ENCODE results near the gene CADM3. TPM values are rescaled to one million over a fixed set of nuclear protein-coding genes. Genes with fewer than 3 reads are reported as not detected.
A peak's percentile ranks its signal among the peaks of the same experiment; 100 is the strongest.

CADM3 gene
- total and polyA plus RNA-seq, 9 of the 15 experiments (the other 6 are each of a cell fraction or from before 2014, with no cell fraction given), result 0.04 TPM; not detected in 8

- 0 out of 4 replicates have a peak, but pooled peaks of 1 of the 2 experiments have one; percentile 57 for TF ChIP-seq FOXA3 (CRISPR knock-in tag; conservative IDR thresholded peaks at IDR 0.05 in 1 of 2, IDR thresholded peaks at IDR 0.05 in 1 of 2)
- TF ChIP-seq SMAD3 (CRISPR knock-in tag; conservative IDR thresholded peaks at IDR 0.05), result peak; percentile 58; the same call in 1 of the 2 replicates
- TF ChIP-seq MBD1 (CRISPR knock-in tag; IDR thresholded peaks at IDR 0.05), result no peak
- TF ChIP-seq PTBP1 (IDR thresholded peaks at IDR 0.05; ENCODE audit: low read depth, low read length), result no peak
- no peak for TF ChIP-seq ERF (CRISPR knock-in tag; IDR thresholded peaks at IDR 0.05)
- no peak for TF ChIP-seq MEF2A (IDR thresholded peaks at IDR 0.05; ENCODE audit: control insufficient read depth, low read depth, low read length)
- TF ChIP-seq XRCC4 (IDR thresholded peaks at IDR 0.05; ENCODE audit: extremely low read depth, insufficient read depth, insufficient read length), result no peak
- TF ChIP-seq JUN (IDR thresholded peaks at IDR 0.05; ENCODE audit: borderline replicate concordance, low read depth, low read length), result 0 out of 2 replicates have a peak, but pooled peaks have one; percentile 18
- no peak for TF ChIP-seq JUN (CRISPR knock-in tag; IDR thresholded peaks at IDR 0.05; ENCODE audit: borderline replicate concordance)
- TF ChIP-seq NFYB (IDR thresholded peaks at IDR 0.05; ENCODE audit: extremely low read depth, insufficient read length), result no peak
- no peak for TF ChIP-seq KLF16 (IDR thresholded peaks at IDR 0.05)
- TF ChIP-seq ZNF311 (CRISPR knock-in tag; IDR thresholded peaks at IDR 0.05), result peak; percentile 76; the same call in 1 of the 2 replicates
- no peak for TF ChIP-seq KAT7 (CRISPR knock-in tag; IDR thresholded peaks at IDR 0.05; ENCODE audit: borderline replicate concordance)
- TF ChIP-seq FOXA1 (IDR thresholded peaks at IDR 0.05; ENCODE audit: borderline replicate concordance), result no peak
- TF ChIP-seq PTRF (tag; IDR thresholded peaks at IDR 0.05), result no peak
- TF ChIP-seq XRCC5 (IDR thresholded peaks at IDR 0.05; ENCODE audit: low read depth, low read length), result no peak
- no peak for TF ChIP-seq USF1 (CRISPR knock-in tag; IDR thresholded peaks at IDR 0.05)
- TF ChIP-seq EGR1 (conservative IDR thresholded peaks at IDR 0.05), result no peak
- 0 out of 2 replicates have a peak, but pooled peaks have one; percentile 23 for TF ChIP-seq ZNF140 (CRISPR knock-in tag; IDR thresholded peaks at IDR 0.05)
- peak; percentile 61 for TF ChIP-seq STAG1 (CRISPR knock-in tag; IDR thresholded peaks at IDR 0.05; ENCODE audit: borderline replicate concordance)
- no peak for TF ChIP-seq KLF10 (CRISPR knock-in tag; IDR thresholded peaks at IDR 0.05)
- no peak for TF ChIP-seq ZNF282 (CRISPR knock-in tag; IDR thresholded peaks at IDR 0.05)
- no peak for TF ChIP-seq ELF2 (CRISPR knock-in tag; IDR thresholded peaks at IDR 0.05)
- peak; percentile 94 for TF ChIP-seq ZNF395 (CRISPR knock-in tag; IDR thresholded peaks at IDR 0.05)
- peak; percentile 99 for TF ChIP-seq NCOA1 (IDR thresholded peaks at IDR 0.05; ENCODE audit: low read depth)
- peak in 1 of 2 experiments; percentile 96; a peak in 2 of 4 replicates for TF ChIP-seq MLX (CRISPR knock-in tag; conservative IDR thresholded peaks at IDR 0.05)
These were observed 6.0 kb downstream of the CADM3 start (continued) for GRCh38 chr1:159177272-159177907.
